ENCODE data around the gene PIEZO2. TPM values are rescaled to one million over a fixed set of nuclear protein-coding genes. Genes with fewer than 3 reads are reported as not detected.

PIEZO2 gene
- polyA plus RNA-seq, 1 donor (not counting 4 experiments of a cell fraction or from before 2014, with no cell fraction given) = not detected

DNA sequence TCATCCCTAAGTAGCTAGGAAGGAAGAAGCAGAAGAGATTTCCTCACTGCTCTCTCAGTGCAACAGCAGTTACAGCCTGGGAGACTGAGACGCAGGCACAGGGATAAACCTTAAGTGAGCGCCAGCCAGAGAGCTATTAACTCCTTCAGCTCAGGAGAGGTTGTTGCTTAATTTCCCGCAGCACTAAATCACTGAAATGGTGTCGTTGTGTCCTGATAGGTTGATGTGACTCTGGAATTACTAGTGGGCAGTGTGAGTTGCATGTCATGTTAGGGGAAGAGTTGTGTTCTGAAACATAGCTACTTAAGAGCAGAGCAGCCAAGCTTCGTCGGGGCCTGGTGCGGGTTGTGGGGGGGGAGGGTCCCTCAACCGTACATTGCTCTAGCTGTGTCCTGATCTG is 397.7 kb downstream of the PIEZO2 start:
- no peaks in the 10 kb centered on the region for H4K20me1 ChIP-seq (ENCODE audit: control insufficient read depth, extremely low read depth, insufficient read depth, low read length)
- H2AFZ ChIP-seq (ENCODE audit: control insufficient read depth, low read length) = no peak overlapping the region
- no peak overlapping the region for H3K27ac ChIP-seq (ENCODE audit: control insufficient read depth, insufficient read depth, low read length)
- H3K9me3 ChIP-seq (ENCODE audit: control insufficient read depth, low read depth, low read length) = no peaks in the 10 kb centered on the region
- no peaks in the 10 kb centered on the region for H3K36me3 ChIP-seq (ENCODE audit: control insufficient read depth in 2 of 2, extremely low read depth in 1 of 2, insufficient read depth in 2 of 2, low read length in 2 of 2)
- FAIRE-seq (no peak), DNase-seq (ENCODE audit: low read depth, low spot score) (no peak)
- H3K4me1 ChIP-seq (ENCODE audit: control insufficient read depth, extremely low read depth, insufficient read depth, low read length) = no peaks in the 10 kb centered on the region
- H3K9me1 ChIP-seq (ENCODE audit: control insufficient read depth, extremely low read depth, insufficient read depth, low read length) = no peaks in the 10 kb centered on the region
- H3K9ac ChIP-seq (ENCODE audit: control insufficient read depth, extremely low read depth, insufficient read depth, low read length) = no peak overlapping the region
- H3K27me3 ChIP-seq (ENCODE audit: control insufficient read depth, extremely low read depth, insufficient read depth, low read length) = no peaks in the 10 kb centered on the region
- TF ChIP-seq EZH2 (IDR thresholded peaks at IDR 0.05; ENCODE audit: low read length) (no peak), CTCF (optimal IDR thresholded peaks at IDR 0.05 in 1 of 3, IDR thresholded peaks at IDR 0.05 in 1 of 3, conservative IDR thresholded peaks at IDR 0.05 in 1 of 3; ENCODE audit: extremely low read depth in 1 of 3, insufficient read depth in 2 of 3, low read length in 3 of 3) (no peak)
- H3K79me2 ChIP-seq (ENCODE audit: control insufficient read depth, insufficient read depth, low read length) = no peaks in the 10 kb centered on the region
- H3K4me2 ChIP-seq (ENCODE audit: control insufficient read depth, extremely low read depth, insufficient read depth, low read depth, low read length) = no peak overlapping the region
- dilution Hi-C loops (cut with MboI; ENCODE audit: extremely low pct_ligation_motif_present, low sequenced_read_pairs) = no loop called here
- no peak overlapping the region for H3K4me3 ChIP-seq (ENCODE audit: control insufficient read depth in 2 of 3, extremely low read depth in 1 of 3, insufficient read depth in 2 of 3, low read depth in 1 of 3, low read length in 3 of 3)

GRCh38 chr18:10750191-10751035 is 399.0 kb downstream of the PIEZO2 start:
- Histone ChIP-seq H3K9ac (ENCODE audit: control insufficient read depth, extremely low read depth, insufficient read depth, low read length) (no peak overlapping the region), H3K27ac (ENCODE audit: control insufficient read depth, insufficient read depth, low read length) (no peak overlapping the region), H3K4me1 (ENCODE audit: control insufficient read depth, extremely low read depth, insufficient read depth, low read length) (no peaks in the 10 kb centered on the region), H3K36me3 (ENCODE audit: control insufficient read depth in 2 of 2, extremely low read depth in 1 of 2, insufficient read depth in 2 of 2, low read length in 2 of 2) (no peaks in the 10 kb centered on the region), H3K27me3 (ENCODE audit: control insufficient read depth, extremely low read depth, insufficient read depth, low read length) (no peaks in the 10 kb centered on the region), H4K20me1 (ENCODE audit: control insufficient read depth, extremely low read depth, insufficient read depth, low read length) (no peaks in the 10 kb centered on the region), H3K4me2 (ENCODE audit: control insufficient read depth, extremely low read depth, insufficient read depth, low read depth, low read length) (no peak overlapping the region), H3K9me1 (ENCODE audit: control insufficient read depth, extremely low read depth, insufficient read depth, low read length) (no peaks in the 10 kb centered on the region), H3K79me2 (ENCODE audit: control insufficient read depth, insufficient read depth, low read length) (no peaks in the 10 kb centered on the region), H3K4me3 (ENCODE audit: control insufficient read depth in 2 of 3, extremely low read depth in 1 of 3, insufficient read depth in 2 of 3, low read depth in 1 of 3, low read length in 3 of 3) (no peak overlapping the region), H2AFZ (ENCODE audit: control insufficient read depth, low read length) (no peak overlapping the region), H3K9me3 (ENCODE audit: control insufficient read depth, low read depth, low read length) (no peaks in the 10 kb centered on the region)
- dilution Hi-C loops (cut with MboI; ENCODE audit: extremely low pct_ligation_motif_present, low sequenced_read_pairs) = no loop called here
- DNase-seq (ENCODE audit: low read depth, low spot score) = no peak
- FAIRE-seq = no peak
- TF ChIP-seq EZH2 (IDR thresholded peaks at IDR 0.05; ENCODE audit: low read length) (no peak), CTCF (optimal IDR thresholded peaks at IDR 0.05 in 1 of 3, IDR thresholded peaks at IDR 0.05 in 1 of 3, conservative IDR thresholded peaks at IDR 0.05 in 1 of 3; ENCODE audit: extremely low read depth in 1 of 3, insufficient read depth in 2 of 3, low read length in 3 of 3) (no peak)

All from keratinocyte (primary cell).